ENCODE results near the gene NETO2.
"Not testable (repeated sequence)": the region's sequence is repeated elsewhere in the genome, so short reads cannot be mapped to it uniquely, and the experiment has no call there.

Gene NETO2

GRCh38 chr16:47063011-47063724, 80.6 kb downstream of the NETO2 start:
- DNase-seq = no peak

- no peak for DNase-seq
Measured at GRCh38 chr16:47061204-47061603, 82.5 kb downstream of the NETO2 start.

GRCh38 chr16:47060596-47060995, 83.1 kb downstream of the NETO2 start:
- DNase-seq = no peak

GRCh38 chr16:47059991-47060390, 83.8 kb downstream of the NETO2 start:
- no peak for DNase-seq

GRCh38 chr16:47059130-47059529, 84.6 kb downstream of the NETO2 start:
- not testable (repeated sequence) for DNase-seq

GRCh38 chr16:47058295-47059086, 85.3 kb downstream of the NETO2 start:
- DNase-seq = no peak

GRCh38 chr16:47057630-47057993, 86.1 kb downstream of the NETO2 start:
- no peak for DNase-seq

- DNase-seq = no peak
Measured at GRCh38 chr16:47056688-47057629, 86.8 kb downstream of the NETO2 start.

GRCh38 chr16:47056061-47056460, 87.7 kb downstream of the NETO2 start:
- not testable (repeated sequence) for DNase-seq

GRCh38 chr16:47055136-47055885, 88.4 kb downstream of the NETO2 start:
- DNase-seq = no peak

GRCh38 chr16:47054306-47054705, 89.4 kb downstream of the NETO2 start:
- DNase-seq = no peak

- no peak for DNase-seq
Measured at GRCh38 chr16:47053895-47054294, 89.8 kb downstream of the NETO2 start.

- no peak for DNase-seq
Measured at GRCh38 chr16:47052666-47053640, 90.8 kb downstream of the NETO2 start.

- no peak for DNase-seq
Measured at GRCh38 chr16:47051031-47051430, 92.7 kb downstream of the NETO2 start.

- no peak for DNase-seq
Measured at GRCh38 chr16:47049901-47050583, 93.7 kb downstream of the NETO2 start.

GRCh38 chr16:47047524-47048203, 96.1 kb downstream of the NETO2 start:
- DNase-seq = no peak

- DNase-seq = no peak
Measured at GRCh38 chr16:47046726-47047523, 96.8 kb downstream of the NETO2 start.

GRCh38 chr16:47045459-47045858, 98.3 kb downstream of the NETO2 start:
- DNase-seq = no peak

GRCh38 chr16:47045023-47045422, 98.7 kb downstream of the NETO2 start:
- DNase-seq = no peak
